K562 (cell line): ENCODE data around the gene GALNT17. TPM values are rescaled to one million over a fixed set of nuclear protein-coding genes. Genes with fewer than 3 reads are reported as not detected.

Source experiments
- ATAC-seq: fragments of 200-7000 bp; cut with Tn5 transposase; 3 replicates; pipeline ENCODE4 v1.9.1; 2020; ENCODE audit warnings: moderate library complexity
- BruUV-seq: library from RNA; stranded (reverse); fragments of 400-500 nt; replicated peaks from 2 replicates; lab custom pipeline; 2021; lab: Mats Ljungman, UMichigan
- CTCF ChIA-PET: fragments of 300-600 bp; formaldehyde crosslinking; extraction: SDS; loops from one replicate; lab custom pipeline; 2021; ENCODE audit warnings: low intra/inter-chr PET ratio; lab: Yijun Ruan, JAX
- POLR2A ChIA-PET: fragments of 300-600, 350-650 bp; sonication (Branson Sonifier 250); formaldehyde crosslinking; extraction: SDS; loops from one replicate; lab custom pipeline; 2021; ENCODE audit warnings: antibody characterized with exemption, inconsistent platforms; lab: Yijun Ruan, JAX
- DNase-seq, 4 experiments: peaks; one replicate each; pipeline versions ENCODE4 v3.0.0 to v3.0.0-alpha.2; 2011 to 2018; ENCODE audit warnings: low spot score in 3 of 4, mixed read lengths in 3 of 4; ENCODE audit errors: extremely low read depth in 1 of 4
- FAIRE-seq: peaks from 2 replicates; lab custom pipeline; 2011; peaks lifted over from hg19 to GRCh38; lab: Jason Lieb, UNC
- H2AFZ ChIP-seq: 2 replicates; pipeline ENCODE4 v1.6.0; 2011; ENCODE audit warnings: low read depth, low read length, control low read depth, inconsistent platforms
- H3K27ac ChIP-seq: fragments of 200-600 bp; 3 replicates; pipeline ENCODE4 v1.8.0; 2011; ENCODE audit warnings: low read depth, mild to moderate bottlenecking, control low read depth, inconsistent platforms, low read length, moderate library complexity, mixed read lengths; ENCODE audit errors: extremely low read depth
- H3K27me3 ChIP-seq, 2 experiments: fragments of 300-600 bp in 1 of 2; 2 replicates in 1 of 2; 3 replicates in 1 of 2; pipeline versions ENCODE4 v1.6.0 to v1.8.0; 2011; ENCODE audit warnings: inconsistent platforms in 2 of 2, low read length in 2 of 2, mild to moderate bottlenecking in 1 of 2, mixed read lengths in 1 of 2, moderate library complexity in 1 of 2; ENCODE audit not compliant: control insufficient read depth in 2 of 2, insufficient read depth in 2 of 2
- H3K36me3 ChIP-seq: fragments of 300-600 bp; 3 replicates; pipeline ENCODE4 v1.8.0; 2011; ENCODE audit warnings: mild to moderate bottlenecking, low read length, inconsistent platforms; ENCODE audit not compliant: control insufficient read depth, insufficient read depth
- H3K4me1 ChIP-seq, 2 experiments: fragments of 200-600 bp in 1 of 2; replicated peaks in 1 of 2; 2 replicates in 1 of 2; 3 replicates in 1 of 2; pipeline versions ENCODE4 v1.5.1 to v1.8.0; 2011; ENCODE audit warnings: inconsistent platforms in 2 of 2, low read length in 2 of 2, mild to moderate bottlenecking in 1 of 2, mixed read lengths in 1 of 2, moderate library complexity in 1 of 2; ENCODE audit not compliant: control insufficient read depth in 2 of 2, insufficient read depth in 2 of 2
- H3K4me2 ChIP-seq: 2 replicates; pipeline ENCODE4 v1.6.1; 2011; ENCODE audit warnings: low read length, control low read depth, inconsistent platforms, mixed read lengths; ENCODE audit not compliant: insufficient read depth
- H3K4me3 ChIP-seq: fragments of 200-600 bp; sonication (generic), shearing (Covaris generic); 2 replicates; pipeline ENCODE4 v1.5.1; 2016; ENCODE audit warnings: control low read depth, inconsistent platforms
- H3K79me2 ChIP-seq: fragments of 200-600 bp; 3 replicates; pipeline ENCODE4 v1.8.0; 2011; ENCODE audit warnings: low read length, inconsistent platforms; ENCODE audit not compliant: control insufficient read depth, insufficient read depth
- H3K9ac ChIP-seq, 2 experiments: 2 replicates each; pipeline versions ENCODE4 v1.6.0 to v1.6.1; 2011; ENCODE audit warnings: low read depth in 2 of 2, low read length in 2 of 2, control low read depth in 1 of 2, inconsistent platforms in 1 of 2, mild to moderate bottlenecking in 1 of 2, mixed read lengths in 1 of 2; ENCODE audit not compliant: insufficient read depth in 1 of 2
- H3K9me1 ChIP-seq: one replicate; pipeline ENCODE4 v1.6.0; 2011; ENCODE audit warnings: inconsistent platforms, mild to moderate bottlenecking, low read length, moderate library complexity; ENCODE audit not compliant: control insufficient read depth, insufficient read depth
- H3K9me3 ChIP-seq: replicated peaks from 2 replicates; pipeline ENCODE4 v1.5.1; 2011; ENCODE audit warnings: low read depth, low read length, inconsistent platforms; ENCODE audit not compliant: control insufficient read depth, insufficient read depth
- H4K20me1 ChIP-seq: replicated peaks from 2 replicates; pipeline ENCODE4 v1.6.1; 2011; ENCODE audit warnings: low read length, inconsistent platforms, mixed read lengths; ENCODE audit not compliant: control insufficient read depth, insufficient read depth
- CCAR2 ChIP-seq: fragments of 200-400 bp; formaldehyde crosslinking; IDR thresholded peaks from 2 replicates; pipeline ENCODE4 v1.6.1; 2017; ENCODE audit warnings: mild to moderate bottlenecking, low read depth, low read length
- E4F1 ChIP-seq: fragments of 250-450 bp; sonication (Bioruptor Pico); IDR thresholded peaks from 2 replicates; pipeline ENCODE4 v1.5.0; 2021; ENCODE audit warnings: mild to moderate bottlenecking, borderline replicate concordance
- XRCC5 ChIP-seq: fragments of 200-400 bp; formaldehyde crosslinking; IDR thresholded peaks from 2 replicates; pipeline ENCODE4 v1.6.1; 2017; ENCODE audit warnings: low read depth, mild to moderate bottlenecking, low read length
- ZKSCAN8 ChIP-seq: fragments of 200-800 bp; sonication (Bioruptor generic); IDR thresholded peaks from 2 replicates; pipeline ENCODE4 v1.6.1; 2016; ENCODE audit warnings: missing genetic modification characterization, missing compliant biosample characterization
- WGBS: fragments of 100-300 bp; shearing (Covaris generic); methylation state at CpG from one replicate; pipeline ENCODE4 v1.1.6; 2016; ENCODE audit warnings: low coverage, mixed read lengths; ENCODE audit not compliant: insufficient coverage; ENCODE audit errors: missing lambda C conversion rate; 5-methylcytosine and 5-hydroxymethylcytosine counted together
- in situ Hi-C: fragments of 300-500 bp; cut with MboI; formaldehyde crosslinking; loops from 4 replicates; pipeline ENCODE4 v1.15.0; 2018; ENCODE audit warnings: inconsistent platforms, mixed read lengths
- intact Hi-C: fragments of 100-400 bp; cut with micrococcal nuclease; formaldehyde crosslinking; loops from 2 replicates; pipeline ENCODE4 v1.14.2; 2022
- polyA plus RNA-seq, 8 experiments: library from polyadenylated mRNA; depleted of rRNA in 4 of 8; stranded (reverse) in 5 of 8; unstranded in 3 of 8; fragments of >200 nt; fragmentation: Nextera tagmentation in 2 of 8; fragmentation: Illumina TruSeq in 1 of 8; extraction: Ambion mirVana in 2 of 8; extraction: Trizol in 1 of 8; gene quantifications; 2 replicates each; pipeline versions ENCODE4 v1.2.1 to v1.2.3, GENCODE V29; 2011 to 2014; ENCODE audit warnings: inconsistent platforms in 1 of 8, missing spikeins in 1 of 8
- total RNA-seq, 7 experiments: library from RNA; depleted of rRNA in 6 of 7; stranded (reverse); fragments of >200 nt in 6 of 7; fragmentation: Illumina TruSeq in 2 of 7; extraction: Trizol in 2 of 7; gene quantifications; 2 replicates each; pipeline versions ENCODE4 v1.2.1 to v1.2.3, GENCODE V29; 2011 to 2021; ENCODE audit warnings: low replicate concordance in 1 of 7
- TF ChIP-seq, protein P1 (sequence below): fragments of 200-600 bp; sonication (generic); IDR thresholded peaks from one replicate; pipeline ENCODE4 v1.6.1; 2012; ENCODE audit warnings: mild to moderate bottlenecking, low read depth, low read length, inconsistent platforms

The GALNT17 gene
- total and polyA plus RNA-seq, 9 of the 15 experiments (the other 6 are each of a cell fraction or from before 2014, with no cell fraction given): not detected

- TF ChIP-seq ZKSCAN8 (CRISPR knock-in tag) (no peak), XRCC5 (no peak)
Measured at GRCh38 chr7:71615017-71615416, 483.1 kb downstream of the GALNT17 start (continued).

GRCh38 chr7:71616217-71616616 lies 484.3 kb downstream of the GALNT17 start:
- WGBS: 0% methylated on average over 3 of the region's 3 CpGs
- Histone ChIP-seq H3K9ac (no peak overlapping the region), H3K36me3 (no peaks in the 10 kb centered on the region), H2AFZ (no peak overlapping the region), H3K27me3 (no peaks in the 10 kb centered on the region; a peak in 1 of 5 replicates), H3K4me1 (no peaks in the 10 kb centered on the region), H3K27ac (no peak overlapping the region), H3K4me3 (no peak overlapping the region), H4K20me1 (no peaks in the 10 kb centered on the region), H3K9me3 (no peaks in the 10 kb centered on the region), H3K4me2 (no peak overlapping the region), H3K79me2 (no peaks in the 10 kb centered on the region), H3K9me1 (no peaks in the 10 kb centered on the region)
- in situ Hi-C loops: no loop called here
- ChIA-PET CTCF (no interaction called here), POLR2A (interaction anchor here (1.6 kb wide), 1 partner anchor 9 kb away, joined by 3 read pairs; no protein-coding TSS in a partner anchor)
- FAIRE-seq (no peak), ATAC-seq (no peak), DNase-seq (no peak)
- intact Hi-C loops: no loop called here
- BruUV-seq: no TSS peak
- TF ChIP-seq CCAR2: no peak
- TF ChIP-seq E4F1 (CRISPR knock-in tag): no peak
- TF ChIP-seq, protein P1, sequence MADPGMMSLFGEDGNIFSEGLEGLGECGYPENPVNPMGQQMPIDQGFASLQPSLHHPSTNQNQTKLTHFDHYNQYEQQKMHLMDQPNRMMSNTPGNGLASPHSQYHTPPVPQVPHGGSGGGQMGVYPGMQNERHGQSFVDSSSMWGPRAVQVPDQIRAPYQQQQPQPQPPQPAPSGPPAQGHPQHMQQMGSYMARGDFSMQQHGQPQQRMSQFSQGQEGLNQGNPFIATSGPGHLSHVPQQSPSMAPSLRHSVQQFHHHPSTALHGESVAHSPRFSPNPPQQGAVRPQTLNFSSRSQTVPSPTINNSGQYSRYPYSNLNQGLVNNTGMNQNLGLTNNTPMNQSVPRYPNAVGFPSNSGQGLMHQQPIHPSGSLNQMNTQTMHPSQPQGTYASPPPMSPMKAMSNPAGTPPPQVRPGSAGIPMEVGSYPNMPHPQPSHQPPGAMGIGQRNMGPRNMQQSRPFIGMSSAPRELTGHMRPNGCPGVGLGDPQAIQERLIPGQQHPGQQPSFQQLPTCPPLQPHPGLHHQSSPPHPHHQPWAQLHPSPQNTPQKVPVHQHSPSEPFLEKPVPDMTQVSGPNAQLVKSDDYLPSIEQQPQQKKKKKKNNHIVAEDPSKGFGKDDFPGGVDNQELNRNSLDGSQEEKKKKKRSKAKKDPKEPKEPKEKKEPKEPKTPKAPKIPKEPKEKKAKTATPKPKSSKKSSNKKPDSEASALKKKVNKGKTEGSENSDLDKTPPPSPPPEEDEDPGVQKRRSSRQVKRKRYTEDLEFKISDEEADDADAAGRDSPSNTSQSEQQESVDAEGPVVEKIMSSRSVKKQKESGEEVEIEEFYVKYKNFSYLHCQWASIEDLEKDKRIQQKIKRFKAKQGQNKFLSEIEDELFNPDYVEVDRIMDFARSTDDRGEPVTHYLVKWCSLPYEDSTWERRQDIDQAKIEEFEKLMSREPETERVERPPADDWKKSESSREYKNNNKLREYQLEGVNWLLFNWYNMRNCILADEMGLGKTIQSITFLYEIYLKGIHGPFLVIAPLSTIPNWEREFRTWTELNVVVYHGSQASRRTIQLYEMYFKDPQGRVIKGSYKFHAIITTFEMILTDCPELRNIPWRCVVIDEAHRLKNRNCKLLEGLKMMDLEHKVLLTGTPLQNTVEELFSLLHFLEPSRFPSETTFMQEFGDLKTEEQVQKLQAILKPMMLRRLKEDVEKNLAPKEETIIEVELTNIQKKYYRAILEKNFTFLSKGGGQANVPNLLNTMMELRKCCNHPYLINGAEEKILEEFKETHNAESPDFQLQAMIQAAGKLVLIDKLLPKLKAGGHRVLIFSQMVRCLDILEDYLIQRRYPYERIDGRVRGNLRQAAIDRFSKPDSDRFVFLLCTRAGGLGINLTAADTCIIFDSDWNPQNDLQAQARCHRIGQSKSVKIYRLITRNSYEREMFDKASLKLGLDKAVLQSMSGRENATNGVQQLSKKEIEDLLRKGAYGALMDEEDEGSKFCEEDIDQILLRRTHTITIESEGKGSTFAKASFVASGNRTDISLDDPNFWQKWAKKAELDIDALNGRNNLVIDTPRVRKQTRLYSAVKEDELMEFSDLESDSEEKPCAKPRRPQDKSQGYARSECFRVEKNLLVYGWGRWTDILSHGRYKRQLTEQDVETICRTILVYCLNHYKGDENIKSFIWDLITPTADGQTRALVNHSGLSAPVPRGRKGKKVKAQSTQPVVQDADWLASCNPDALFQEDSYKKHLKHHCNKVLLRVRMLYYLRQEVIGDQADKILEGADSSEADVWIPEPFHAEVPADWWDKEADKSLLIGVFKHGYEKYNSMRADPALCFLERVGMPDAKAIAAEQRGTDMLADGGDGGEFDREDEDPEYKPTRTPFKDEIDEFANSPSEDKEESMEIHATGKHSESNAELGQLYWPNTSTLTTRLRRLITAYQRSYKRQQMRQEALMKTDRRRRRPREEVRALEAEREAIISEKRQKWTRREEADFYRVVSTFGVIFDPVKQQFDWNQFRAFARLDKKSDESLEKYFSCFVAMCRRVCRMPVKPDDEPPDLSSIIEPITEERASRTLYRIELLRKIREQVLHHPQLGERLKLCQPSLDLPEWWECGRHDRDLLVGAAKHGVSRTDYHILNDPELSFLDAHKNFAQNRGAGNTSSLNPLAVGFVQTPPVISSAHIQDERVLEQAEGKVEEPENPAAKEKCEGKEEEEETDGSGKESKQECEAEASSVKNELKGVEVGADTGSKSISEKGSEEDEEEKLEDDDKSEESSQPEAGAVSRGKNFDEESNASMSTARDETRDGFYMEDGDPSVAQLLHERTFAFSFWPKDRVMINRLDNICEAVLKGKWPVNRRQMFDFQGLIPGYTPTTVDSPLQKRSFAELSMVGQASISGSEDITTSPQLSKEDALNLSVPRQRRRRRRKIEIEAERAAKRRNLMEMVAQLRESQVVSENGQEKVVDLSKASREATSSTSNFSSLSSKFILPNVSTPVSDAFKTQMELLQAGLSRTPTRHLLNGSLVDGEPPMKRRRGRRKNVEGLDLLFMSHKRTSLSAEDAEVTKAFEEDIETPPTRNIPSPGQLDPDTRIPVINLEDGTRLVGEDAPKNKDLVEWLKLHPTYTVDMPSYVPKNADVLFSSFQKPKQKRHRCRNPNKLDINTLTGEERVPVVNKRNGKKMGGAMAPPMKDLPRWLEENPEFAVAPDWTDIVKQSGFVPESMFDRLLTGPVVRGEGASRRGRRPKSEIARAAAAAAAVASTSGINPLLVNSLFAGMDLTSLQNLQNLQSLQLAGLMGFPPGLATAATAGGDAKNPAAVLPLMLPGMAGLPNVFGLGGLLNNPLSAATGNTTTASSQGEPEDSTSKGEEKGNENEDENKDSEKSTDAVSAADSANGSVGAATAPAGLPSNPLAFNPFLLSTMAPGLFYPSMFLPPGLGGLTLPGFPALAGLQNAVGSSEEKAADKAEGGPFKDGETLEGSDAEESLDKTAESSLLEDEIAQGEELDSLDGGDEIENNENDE: no peak
